MG63 (cell line): ENCODE data around the gene MSI2. TPM values are rescaled to one million over a fixed set of nuclear protein-coding genes. Genes with fewer than 3 reads are reported as not detected.
A peak's percentile ranks its signal among the peaks of the same experiment; 100 is the strongest.

ENCODE experiments used
- DNase-seq: peaks from one replicate; pipeline ENCODE4 v3.0.0-alpha.2; 2020
- H3K27me3 ChIP-seq: fragments of 250-450 bp; sonication (Bioruptor Pico); 2 replicates; pipeline ENCODE4 v1.5.1; 2020; ENCODE audit warnings: mild to moderate bottlenecking, moderate library complexity
- H3K36me3 ChIP-seq: fragments of 250-450 bp; sonication (Bioruptor Pico); 2 replicates; pipeline ENCODE4 v1.5.1; 2020; ENCODE audit warnings: mild to moderate bottlenecking, moderate library complexity
- H3K4me3 ChIP-seq: fragments of 250-450 bp; sonication (Bioruptor Pico); 2 replicates; pipeline ENCODE4 v1.5.1; 2020; ENCODE audit warnings: mild to moderate bottlenecking, moderate library complexity
- H3K9me3 ChIP-seq: fragments of 250-450 bp; sonication (Bioruptor Pico); 2 replicates; pipeline ENCODE4 v1.5.1; 2020; ENCODE audit warnings: mild to moderate bottlenecking, moderate library complexity
- total RNA-seq: library from RNA; depleted of rRNA; stranded (reverse); fragments of >200 nt; shearing (Covaris generic); gene quantifications from 2 replicates; pipeline ENCODE4 v1.2.3, GENCODE V29; 2014; ENCODE audit warnings: low replicate concordance

MSI2 gene
- total RNA-seq, 1 experiment from 2014 or later: 2.8 TPM

GRCh38 chr17:57556977-57557376 is 300.7 kb downstream of the MSI2 start:
- Histone ChIP-seq H3K27me3 (0 out of 2 replicates have a peak, but pooled peaks cover 2% of the 10 kb centered on the region), H3K4me3 (no peak overlapping the region), H3K36me3 (no peaks in the 10 kb centered on the region), H3K9me3 (no peaks in the 10 kb centered on the region)
- no peak for DNase-seq

- no peak overlapping the region for H3K4me3 ChIP-seq
- H3K36me3 ChIP-seq: no peaks in the 10 kb centered on the region
- H3K9me3 ChIP-seq: no peaks in the 10 kb centered on the region
- no peak for DNase-seq
- 0 out of 2 replicates have a peak, but pooled peaks cover 2% of the 10 kb centered on the region for H3K27me3 ChIP-seq
These were observed 301.1 kb downstream of the MSI2 start for GRCh38 chr17:57557416-57557815.

- DNase-seq: peak; percentile 28
- no peaks in the 10 kb centered on the region for H3K36me3 ChIP-seq
- H3K27me3 ChIP-seq: 0 out of 2 replicates have a peak, but pooled peaks cover under 1% of the 10 kb centered on the region
- H3K9me3 ChIP-seq: no peaks in the 10 kb centered on the region
- no peak overlapping the region for H3K4me3 ChIP-seq
These were observed 301.7 kb downstream of the MSI2 start for GRCh38 chr17:57557834-57558681.

- H3K27me3 ChIP-seq: no peaks in the 10 kb centered on the region
- no peaks in the 10 kb centered on the region for H3K36me3 ChIP-seq
- DNase-seq: no peak
- no peak overlapping the region for H3K4me3 ChIP-seq
- H3K9me3 ChIP-seq: no peaks in the 10 kb centered on the region
These were observed 302.9 kb downstream of the MSI2 start for GRCh38 chr17:57559226-57559625.

- Histone ChIP-seq H3K27me3 (no peaks in the 10 kb centered on the region), H3K9me3 (no peaks in the 10 kb centered on the region), H3K4me3 (no peak overlapping the region), H3K36me3 (no peaks in the 10 kb centered on the region)
- no peak for DNase-seq
These were observed 303.5 kb downstream of the MSI2 start for GRCh38 chr17:57559634-57560318.

GRCh38 chr17:57560319-57560705 is 304.0 kb downstream of the MSI2 start:
- Histone ChIP-seq H3K4me3 (no peak overlapping the region), H3K9me3 (no peaks in the 10 kb centered on the region), H3K36me3 (no peaks in the 10 kb centered on the region), H3K27me3 (no peaks in the 10 kb centered on the region)
- DNase-seq: no peak

GRCh38 chr17:57561072-57561861 is 304.9 kb downstream of the MSI2 start:
- DNase-seq: no peak
- Histone ChIP-seq H3K27me3 (no peaks in the 10 kb centered on the region), H3K36me3 (no peaks in the 10 kb centered on the region), H3K9me3 (no peaks in the 10 kb centered on the region), H3K4me3 (no peak overlapping the region)

GRCh38 chr17:57562184-57562698 is 305.9 kb downstream of the MSI2 start:
- Histone ChIP-seq H3K9me3 (no peaks in the 10 kb centered on the region), H3K27me3 (no peaks in the 10 kb centered on the region), H3K36me3 (no peaks in the 10 kb centered on the region), H3K4me3 (no peak overlapping the region)
- DNase-seq: no peak

- no peaks in the 10 kb centered on the region for H3K27me3 ChIP-seq
- H3K36me3 ChIP-seq: no peaks in the 10 kb centered on the region
- DNase-seq: no peak
- H3K4me3 ChIP-seq: no peak overlapping the region
- no peaks in the 10 kb centered on the region for H3K9me3 ChIP-seq
These were observed 307.6 kb downstream of the MSI2 start for GRCh38 chr17:57563958-57564357.

GRCh38 chr17:57565176-57565575 is 308.9 kb downstream of the MSI2 start:
- H3K27me3 ChIP-seq: no peaks in the 10 kb centered on the region
- no peaks in the 10 kb centered on the region for H3K9me3 ChIP-seq

GRCh38 chr17:57566721-57567120 is 310.4 kb downstream of the MSI2 start:
- H3K9me3 ChIP-seq: no peaks in the 10 kb centered on the region
- H3K27me3 ChIP-seq: no peaks in the 10 kb centered on the region
- H3K4me3 ChIP-seq: no peak overlapping the region
- no peaks in the 10 kb centered on the region for H3K36me3 ChIP-seq
- no peak for DNase-seq

More at GRCh38 chr17:57565176-57565575, 308.9 kb downstream of the MSI2 start:
- no peak for DNase-seq
- H3K4me3 ChIP-seq: no peak overlapping the region
- H3K36me3 ChIP-seq: no peaks in the 10 kb centered on the region

GRCh38 chr17:57567251-57567650 is 310.9 kb downstream of the MSI2 start:
- no peak overlapping the region for H3K4me3 ChIP-seq
- no peaks in the 10 kb centered on the region for H3K9me3 ChIP-seq
- H3K36me3 ChIP-seq: no peaks in the 10 kb centered on the region
- DNase-seq: no peak
- no peaks in the 10 kb centered on the region for H3K27me3 ChIP-seq

- no peaks in the 10 kb centered on the region for H3K9me3 ChIP-seq
- no peak for DNase-seq
- no peaks in the 10 kb centered on the region for H3K27me3 ChIP-seq
- H3K4me3 ChIP-seq: no peak overlapping the region
- H3K36me3 ChIP-seq: no peaks in the 10 kb centered on the region
These were observed 312.0 kb downstream of the MSI2 start for GRCh38 chr17:57568340-57568739.

GRCh38 chr17:57569021-57569420 is 312.7 kb downstream of the MSI2 start:
- no peaks in the 10 kb centered on the region for H3K36me3 ChIP-seq
- H3K9me3 ChIP-seq: no peaks in the 10 kb centered on the region
- H3K4me3 ChIP-seq: no peak overlapping the region
- no peaks in the 10 kb centered on the region for H3K27me3 ChIP-seq
- no peak for DNase-seq

GRCh38 chr17:57569853-57570252 is 313.5 kb downstream of the MSI2 start:
- H3K4me3 ChIP-seq: no peak overlapping the region

GRCh38 chr17:57570724-57571344 is 314.5 kb downstream of the MSI2 start:
- Histone ChIP-seq H3K36me3 (no peaks in the 10 kb centered on the region), H3K9me3 (no peaks in the 10 kb centered on the region), H3K27me3 (no peaks in the 10 kb centered on the region), H3K4me3 (no peak overlapping the region)
- DNase-seq: peak; percentile 66

More at GRCh38 chr17:57569853-57570252, 313.5 kb downstream of the MSI2 start:
- no peaks in the 10 kb centered on the region for H3K36me3 ChIP-seq
- DNase-seq: no peak
- H3K9me3 ChIP-seq: no peaks in the 10 kb centered on the region
- no peaks in the 10 kb centered on the region for H3K27me3 ChIP-seq
